Esophagus muscularis mucosa (tissue), 4 donors: Measurements from ENCODE around the gene SLC2A3. TPM values are rescaled to one million over a fixed set of nuclear protein-coding genes. Genes with fewer than 3 reads are reported as not detected.
"Not testable (repeated sequence)": the region's sequence is repeated elsewhere in the genome, so short reads cannot be mapped to it uniquely, and the experiment has no call there.

Experiments used
- DNase-seq: peaks from one replicate; pipeline ENCODE4 v3.0.0-alpha.2; 2017; ENCODE audit errors: extremely low spot score
- H3K27ac ChIP-seq, 4 donors: fragments of 200-600 bp; sonication (generic); replicated peaks in 1 of 4; 1 replicate in 3 of 4; 2 replicates in 1 of 4; pipeline ENCODE4 v1.5.1; 2016 to 2019; ENCODE audit warnings: mild to moderate bottlenecking in 1 of 4
- H3K27me3 ChIP-seq, 4 donors: fragments of 200-600 bp; sonication (generic); one replicate each; pipeline versions ENCODE4 v1.5.1 to v1.6.0; 2016 to 2019
- H3K36me3 ChIP-seq, 4 donors: fragments of 200-600 bp; sonication (generic); one replicate each; pipeline ENCODE4 v1.5.1; 2016 to 2019
- H3K4me1 ChIP-seq, 4 donors: fragments of 200-600 bp; sonication (generic); one replicate each; pipeline ENCODE4 v1.5.1; 2016 to 2019
- H3K4me3 ChIP-seq, 4 donors: fragments of 200-600 bp; sonication (generic); 1 replicate in 2 of 4; 2 replicates in 2 of 4; pipeline ENCODE4 v1.5.1; 2016 to 2019; ENCODE audit warnings: mild to moderate bottlenecking in 4 of 4, moderate library complexity in 1 of 4
- H3K9me3 ChIP-seq, 4 donors: fragments of 200-600 bp; sonication (generic); 1 replicate in 3 of 4; 2 replicates in 1 of 4; pipeline ENCODE4 v1.5.1; 2016 to 2019
- EP300 ChIP-seq: sonication (generic); formaldehyde crosslinking; IDR thresholded peaks from one replicate; pipeline ENCODE4 v1.6.1; 2017; ENCODE audit warnings: antibody characterized with exemption
- POLR2A ChIP-seq: fragments of 450-650 bp; IDR thresholded peaks from one replicate; pipeline ENCODE4 v1.6.1; 2017; ENCODE audit warnings: antibody characterized with exemption, moderate library complexity, mild to moderate bottlenecking, low read depth
- POLR2AphosphoS5 ChIP-seq, 2 donors: sonication (generic); formaldehyde crosslinking; IDR thresholded peaks; one replicate each; pipeline ENCODE4 v1.6.1; 2017; ENCODE audit warnings: antibody characterized with exemption in 2 of 2
- WGBS: methylation state at CpG from one replicate; pipeline ENCODE4 v1.1.5; 2018; 5-methylcytosine and 5-hydroxymethylcytosine counted together
- intact Hi-C: fragments of 100-400 bp; cut with DNase I; formaldehyde crosslinking; loops from one replicate; pipeline ENCODE4 v1.15.1; 2023
- total RNA-seq, 4 donors: library from RNA; depleted of rRNA; stranded (reverse); fragments of >200 nt; gene quantifications; one replicate each; pipeline versions ENCODE4 v1.1.0 to v1.2.1, GENCODE V29; 2016
- TF ChIP-seq, protein P1 (sequence below), 3 experiments: fragments of 200-600 bp in 2 of 3; fragments of 450-650 bp in 1 of 3; sonication (generic) in 2 of 3; IDR thresholded peaks; one replicate each; pipeline ENCODE4 v1.5.1; 2017 to 2019; ENCODE audit warnings: antibody characterized with exemption in 3 of 3, mild to moderate bottlenecking in 2 of 3, moderate library complexity in 1 of 3

The SLC2A3 gene
- total RNA-seq, 4 donors from 2014 or later = 10.7 to 102 (median 13.5) TPM

DNA sequence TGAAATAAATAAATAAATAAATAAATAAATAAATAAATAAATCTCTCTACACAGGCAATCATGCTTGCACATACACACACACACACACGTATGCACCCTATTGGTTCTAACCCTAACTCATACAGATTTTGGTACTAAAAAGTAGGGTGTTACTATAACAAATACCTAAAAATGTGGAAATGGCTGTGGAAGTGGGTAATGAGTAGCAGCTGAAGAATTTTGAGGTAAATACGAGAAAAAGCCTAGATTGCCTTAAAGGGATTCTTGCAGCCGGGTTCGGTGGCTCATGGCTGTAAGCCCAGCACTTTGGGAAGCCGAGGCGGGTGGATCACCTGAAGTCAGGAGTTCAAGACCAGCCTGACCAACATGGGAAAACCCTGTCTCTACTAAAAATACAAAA lies 15.7 kb upstream of the SLC2A3 start:
- intact Hi-C loops = no loop called here
- Histone ChIP-seq H3K27me3 (no peaks in the 10 kb centered on the region), H3K27ac (no peak overlapping the region), H3K9me3 (no peaks in the 10 kb centered on the region), H3K4me1 (peaks cover 0 to 4% (median 0%) of the 10 kb centered on the region in 4 donors), H3K4me3 (no peak overlapping the region), H3K36me3 (no peaks in the 10 kb centered on the region)
- DNase-seq = no peak
- no peak for TF ChIP-seq POLR2A
- TF ChIP-seq, protein P1, sequence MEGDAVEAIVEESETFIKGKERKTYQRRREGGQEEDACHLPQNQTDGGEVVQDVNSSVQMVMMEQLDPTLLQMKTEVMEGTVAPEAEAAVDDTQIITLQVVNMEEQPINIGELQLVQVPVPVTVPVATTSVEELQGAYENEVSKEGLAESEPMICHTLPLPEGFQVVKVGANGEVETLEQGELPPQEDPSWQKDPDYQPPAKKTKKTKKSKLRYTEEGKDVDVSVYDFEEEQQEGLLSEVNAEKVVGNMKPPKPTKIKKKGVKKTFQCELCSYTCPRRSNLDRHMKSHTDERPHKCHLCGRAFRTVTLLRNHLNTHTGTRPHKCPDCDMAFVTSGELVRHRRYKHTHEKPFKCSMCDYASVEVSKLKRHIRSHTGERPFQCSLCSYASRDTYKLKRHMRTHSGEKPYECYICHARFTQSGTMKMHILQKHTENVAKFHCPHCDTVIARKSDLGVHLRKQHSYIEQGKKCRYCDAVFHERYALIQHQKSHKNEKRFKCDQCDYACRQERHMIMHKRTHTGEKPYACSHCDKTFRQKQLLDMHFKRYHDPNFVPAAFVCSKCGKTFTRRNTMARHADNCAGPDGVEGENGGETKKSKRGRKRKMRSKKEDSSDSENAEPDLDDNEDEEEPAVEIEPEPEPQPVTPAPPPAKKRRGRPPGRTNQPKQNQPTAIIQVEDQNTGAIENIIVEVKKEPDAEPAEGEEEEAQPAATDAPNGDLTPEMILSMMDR (IDR thresholded peaks at IDR 0.05) = no peak
- no peak for TF ChIP-seq EP300
- TF ChIP-seq POLR2AphosphoS5 (IDR thresholded peaks at IDR 0.05) = no peak
- WGBS = 94% methylated on average over 6 of the region's 6 CpGs

DNA sequence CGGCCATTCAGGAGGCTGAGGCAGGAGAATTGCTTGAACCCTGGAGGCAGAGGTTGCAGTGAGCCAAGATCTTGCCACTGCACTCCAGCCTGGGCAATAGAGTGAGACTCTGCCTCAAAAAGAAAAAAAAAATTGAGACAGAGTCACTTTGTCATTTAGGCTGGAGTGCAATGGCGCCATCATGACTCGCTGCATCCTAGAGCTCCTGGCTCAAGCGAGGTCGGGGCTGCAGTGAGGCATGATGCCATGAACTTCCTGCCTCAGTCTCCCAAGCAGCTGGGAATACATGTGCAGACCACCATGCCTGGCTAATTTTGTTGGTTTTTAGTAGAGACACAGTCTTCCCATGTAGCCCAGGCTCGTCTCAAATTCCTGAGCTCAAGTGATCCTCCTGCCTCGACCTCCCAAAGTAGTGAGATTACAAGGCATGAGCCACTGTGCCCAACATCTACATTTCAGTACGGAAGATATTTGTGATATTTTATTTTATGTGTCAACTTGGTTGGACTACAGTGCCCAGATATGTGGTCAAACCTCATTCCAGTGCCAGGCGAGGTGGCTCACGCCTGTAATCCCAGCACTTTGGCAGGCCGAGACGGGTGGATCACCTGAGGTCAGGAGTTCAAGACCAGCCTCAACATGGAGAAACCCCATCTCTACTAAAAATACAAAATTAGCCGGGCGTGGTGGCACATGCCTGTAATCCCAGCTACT lies 14.4 kb upstream of the SLC2A3 start:
- H3K4me1 ChIP-seq, H3K9me3 ChIP-seq, H3K36me3 ChIP-seq, DNase-seq, H3K27ac ChIP-seq, intact Hi-C loops, H3K4me3 ChIP-seq, H3K27me3 ChIP-seq: not testable (repeated sequence)
- 94% methylated on average over 14 of the region's 14 CpGs for WGBS

DNA sequence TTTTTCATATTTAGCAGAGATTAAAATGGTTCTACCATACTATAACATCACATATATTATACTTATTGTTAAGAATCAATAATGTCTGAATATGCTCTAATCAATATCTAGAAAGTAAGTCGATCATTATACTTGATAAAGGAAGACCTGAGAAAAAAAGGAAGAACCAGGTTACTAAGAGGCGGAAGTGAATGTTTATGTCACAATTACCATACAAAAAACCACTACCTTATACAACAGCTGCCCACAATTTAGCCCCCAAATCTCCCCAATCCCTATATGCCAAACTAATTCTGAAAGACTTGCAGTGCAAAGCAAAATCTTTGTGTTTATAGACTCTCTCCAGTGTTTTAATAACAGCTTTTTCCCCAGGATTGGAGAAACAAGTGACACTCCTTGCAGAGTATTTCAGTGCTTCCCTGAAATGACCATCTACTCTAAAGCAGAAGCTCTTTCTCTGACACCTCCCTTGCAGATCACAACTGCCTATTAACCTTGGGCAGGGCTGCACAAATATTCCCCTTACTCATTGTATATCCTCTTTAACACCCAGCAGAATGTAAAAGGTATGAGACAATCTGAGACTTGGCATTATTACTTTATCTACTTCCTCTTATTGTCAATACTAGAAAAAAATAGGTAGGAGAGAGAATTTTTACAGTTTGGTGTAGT lies 12.7 kb upstream of the SLC2A3 start:
- TF ChIP-seq POLR2AphosphoS5 (IDR thresholded peaks at IDR 0.05) (no peak), EP300 (no peak), POLR2A (no peak)
- TF ChIP-seq, protein P1 (IDR thresholded peaks at IDR 0.05) = no peak
- Histone ChIP-seq H3K36me3 (no peaks in the 10 kb centered on the region), H3K9me3 (no peaks in the 10 kb centered on the region), H3K27me3 (no peaks in the 10 kb centered on the region), H3K4me1 (no peaks in the 10 kb centered on the region), H3K27ac (no peak overlapping the region), H3K4me3 (no peak overlapping the region)
- 38% methylated on average over 2 of the region's 2 CpGs for WGBS
- DNase-seq = no peak
- intact Hi-C loops = no loop called here

DNA sequence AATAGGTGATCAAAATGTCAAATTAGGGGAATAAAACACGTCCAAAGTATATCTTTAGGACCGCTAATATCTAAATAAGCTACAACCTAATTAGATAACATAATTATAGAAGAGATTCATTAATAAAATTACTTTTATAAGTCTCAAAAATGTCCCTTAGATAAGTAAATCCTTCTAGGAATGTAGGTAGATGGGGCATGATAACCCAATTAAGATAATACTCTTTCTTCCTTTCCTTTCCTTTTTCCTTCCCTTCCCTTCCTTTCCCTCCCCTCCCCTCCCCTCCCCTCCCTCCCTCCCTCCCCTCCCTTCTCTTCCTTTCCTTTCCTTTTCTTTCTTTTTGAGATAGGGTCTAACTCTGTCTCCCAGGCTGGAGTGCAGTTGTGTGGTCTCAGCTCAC lies 11.0 kb upstream of the SLC2A3 start:
- WGBS = 75% methylated on average over 2 of the region's 2 CpGs
- no peak overlapping the region for H3K27ac ChIP-seq
- no peaks in the 10 kb centered on the region for H3K27me3 ChIP-seq
- H3K4me3 ChIP-seq = no peak overlapping the region
- H3K36me3 ChIP-seq = no peaks in the 10 kb centered on the region
- no peak for DNase-seq
- H3K4me1 ChIP-seq = no peaks in the 10 kb centered on the region
- H3K9me3 ChIP-seq = no peaks in the 10 kb centered on the region
- intact Hi-C loops = no loop called here
- no peak for TF ChIP-seq POLR2AphosphoS5 (IDR thresholded peaks at IDR 0.05)
- no peak for TF ChIP-seq EP300
- TF ChIP-seq POLR2A = no peak
- TF ChIP-seq, protein P1 (IDR thresholded peaks at IDR 0.05) = no peak

DNA sequence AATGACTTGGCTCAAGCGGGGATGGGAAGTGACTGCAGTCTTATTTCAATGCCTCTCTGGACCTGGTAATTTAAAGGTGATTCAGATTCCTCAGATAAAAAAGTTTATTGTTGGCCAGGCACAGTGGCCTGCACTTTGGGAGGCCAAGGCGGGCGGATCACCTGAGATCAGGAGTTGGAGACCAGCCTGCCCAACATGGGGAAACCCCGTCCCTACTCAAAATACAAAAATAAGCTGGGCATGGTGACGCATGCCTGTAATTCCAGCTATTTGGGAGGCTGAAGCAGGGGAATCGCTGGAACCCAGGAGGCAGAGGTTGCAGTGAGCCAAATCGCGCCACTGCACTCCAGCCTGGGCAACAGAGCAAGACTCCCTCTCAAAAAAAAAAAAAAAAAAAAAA lies 8.8 kb upstream of the SLC2A3 start:
- H3K27ac ChIP-seq, intact Hi-C loops, H3K36me3 ChIP-seq, H3K4me1 ChIP-seq, H3K9me3 ChIP-seq, DNase-seq, H3K4me3 ChIP-seq, H3K27me3 ChIP-seq: not testable (repeated sequence)
- WGBS = 98% methylated on average over 6 of the region's 8 CpGs

DNA sequence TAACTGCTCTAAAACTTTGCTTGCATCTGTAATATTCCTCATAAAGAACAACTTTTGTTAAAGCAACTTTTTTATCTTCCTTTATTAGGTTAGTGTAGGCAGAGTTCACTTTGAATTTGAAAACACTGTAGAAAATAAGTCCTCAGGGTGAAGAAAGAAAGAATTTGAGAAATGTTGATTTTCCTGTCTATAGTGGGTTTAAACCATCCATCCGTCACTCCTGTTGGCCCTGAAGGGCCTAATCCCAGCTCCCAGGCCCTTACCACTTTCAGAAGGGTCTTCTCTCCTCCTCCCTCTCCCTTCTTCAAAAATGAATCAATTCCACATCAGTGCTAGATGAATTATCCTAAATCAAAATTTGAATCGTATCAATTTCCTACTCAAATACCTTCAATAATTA lies 4.9 kb upstream of the SLC2A3 start:
- Histone ChIP-seq H3K27me3 (no peaks in the 10 kb centered on the region), H3K4me1 (peaks cover 0 to 8% (median 1%) of the 10 kb centered on the region in 4 donors), H3K36me3 (no peaks in the 10 kb centered on the region), H3K4me3 (no peak overlapping the region), H3K27ac (no peak overlapping the region), H3K9me3 (no peaks in the 10 kb centered on the region)
- intact Hi-C loops = no loop called here
- TF ChIP-seq POLR2A (no peak), POLR2AphosphoS5 (IDR thresholded peaks at IDR 0.05) (no peak), EP300 (no peak)
- TF ChIP-seq, protein P1 (IDR thresholded peaks at IDR 0.05) = no peak
- WGBS = 90% methylated on average over 2 of the region's 2 CpGs
- no peak for DNase-seq
